ENCODE results near the gene THBS4. TPM values are rescaled to one million over a fixed set of nuclear protein-coding genes. Genes with fewer than 3 reads are reported as not detected.

The THBS4 gene
- total and polyA plus RNA-seq, 9 of the 15 experiments (the other 6 are each of a cell fraction or from before 2014, with no cell fraction given) = 0.07 to 0.08 TPM; not detected in 7

- 0 out of 4 replicates have a peak, but pooled peaks of 1 of the 2 experiments have one; percentile 15 for TF ChIP-seq RCOR1 (IDR thresholded peaks at IDR 0.05; ENCODE audit: borderline replicate concordance in 1 of 2, low read depth in 2 of 2, low read length in 2 of 2)
- peak; percentile 29 for TF ChIP-seq CTCFL (IDR thresholded peaks at IDR 0.05; ENCODE audit: borderline replicate concordance, insufficient read depth, low read depth, low read length, poor library complexity, severe bottlenecking)
- TF ChIP-seq SREBF2 (CRISPR knock-in tag; IDR thresholded peaks at IDR 0.05) = no peak
- peak; percentile 73 for TF ChIP-seq VEZF1 (CRISPR knock-in tag; IDR thresholded peaks at IDR 0.05)
- 0 out of 2 replicates have a peak, but pooled peaks have one; percentile 18 for TF ChIP-seq TFAP4 (CRISPR knock-in tag; IDR thresholded peaks at IDR 0.05; ENCODE audit: borderline replicate concordance)
- TF ChIP-seq NFIC (IDR thresholded peaks at IDR 0.05) = peak; percentile 84
- TF ChIP-seq DEAF1 (CRISPR knock-in tag; IDR thresholded peaks at IDR 0.05) = peak; percentile 72
- no peak for TF ChIP-seq POLR3A (IDR thresholded peaks at IDR 0.05; ENCODE audit: borderline replicate concordance, extremely low read depth, insufficient read depth, insufficient read length)
- peak; percentile 11 for TF ChIP-seq ZFP36 (IDR thresholded peaks at IDR 0.05; ENCODE audit: low read depth, low read length, partially characterized antibody)
- TF ChIP-seq CTCF (IDR thresholded peaks at IDR 0.05 in 2 of 3, conservative IDR thresholded peaks at IDR 0.05 in 1 of 3; ENCODE audit: insufficient read depth in 2 of 3, low read depth in 1 of 3, low read length in 3 of 3) = peak; percentile 78 to 93 (median 80)
Observed at GRCh38 chr5:80082731-80083100, 47.6 kb downstream of the THBS4 start (continued).
